GM18508 (cell line): ENCODE measurements around the gene TMEM212.
A peak's percentile ranks its signal among the peaks of the same experiment; 100 is the strongest.

Experiments
- ATAC-seq: cut with Tn5 transposase; IDR thresholded peaks from one replicate; pipeline ENCODE4 v1.9.1; 2021; ENCODE audit warnings: moderate number of reproducible peaks; ENCODE audit not compliant: insufficient read depth, unreplicated experiment

TMEM212 gene

GRCh38 chr3:171842864-171843518, at the start of gene TMEM212:
TSS of gene TMEM212 (plus strand) at chr3:171843349. CDS start at chr3:171843384, 35 bp downstream.
- ATAC-seq = no peak

GRCh38 chr3:171796625-171797264, 46.4 kb upstream of the TMEM212 start:
- no peak for ATAC-seq

GRCh38 chr3:171797265-171797679, 45.9 kb upstream of the TMEM212 start:
- ATAC-seq = no peak

GRCh38 chr3:171797873-171798272, 45.3 kb upstream of the TMEM212 start:
- no peak for ATAC-seq

DNA sequence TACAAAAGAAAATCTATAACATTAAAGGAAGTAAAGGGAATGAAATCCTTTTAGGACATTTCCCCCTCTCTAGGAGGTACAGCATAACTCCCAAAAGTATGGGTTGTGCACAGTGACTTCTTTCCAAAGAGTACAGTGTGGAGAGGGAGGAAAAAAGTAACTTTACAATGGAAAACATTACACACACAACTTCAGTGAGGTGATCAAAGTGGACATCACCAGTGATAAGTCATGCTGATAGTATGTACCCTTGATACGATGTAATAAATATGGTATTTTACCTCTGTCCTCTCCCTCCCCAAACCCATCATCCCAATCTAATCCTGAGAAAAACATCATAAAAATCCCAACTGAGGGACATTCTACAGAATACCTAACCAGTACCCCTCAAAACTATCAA, 43.6 kb upstream of the TMEM212 start:
- ATAC-seq = no peak

- ATAC-seq = no peak
These were observed 41.2 kb upstream of the TMEM212 start for GRCh38 chr3:171801738-171802589.

- no peak for ATAC-seq
These were observed 40.6 kb upstream of the TMEM212 start for GRCh38 chr3:171802590-171802956.

DNA sequence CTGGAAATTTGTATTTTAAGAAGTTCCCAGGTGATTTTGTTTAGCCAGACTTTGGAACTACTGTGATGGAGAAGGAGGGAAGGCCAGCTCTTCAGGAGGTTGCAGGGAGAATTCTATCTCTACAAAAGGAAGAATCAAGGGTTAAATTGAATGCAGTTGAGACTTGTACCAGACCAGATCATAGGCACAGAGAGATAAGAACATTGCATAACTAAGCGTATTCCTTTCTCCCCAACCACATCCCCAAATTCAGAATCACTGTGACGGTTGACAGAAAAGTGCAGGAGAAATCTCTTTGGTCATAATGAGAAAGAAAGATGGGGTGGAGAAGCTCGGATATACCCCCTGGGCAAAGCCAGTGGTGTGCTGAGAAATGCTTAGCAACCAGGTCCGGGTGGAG, 40.1 kb upstream of the TMEM212 start:
- no peak for ATAC-seq

GRCh38 chr3:171804618-171805389, 38.3 kb upstream of the TMEM212 start:
- ATAC-seq = no peak

DNA sequence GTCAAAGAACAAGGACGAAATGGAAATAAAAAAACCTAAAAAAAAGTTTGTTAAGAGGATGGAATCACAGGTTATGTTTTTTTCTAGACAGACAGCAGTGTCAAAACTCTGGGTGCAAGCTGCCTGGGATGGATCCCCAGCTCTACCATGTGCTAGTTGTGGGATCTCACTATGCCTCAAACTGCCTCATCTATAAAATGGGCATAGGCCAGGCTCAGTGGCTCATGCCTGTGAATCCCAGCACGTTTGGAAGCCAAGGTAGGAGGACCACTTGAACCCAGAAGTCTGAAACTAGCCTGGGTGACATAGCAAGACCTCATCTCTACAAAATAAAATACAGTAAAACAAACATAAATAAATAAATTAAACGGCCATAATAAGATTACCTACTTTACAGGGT, 37.5 kb upstream of the TMEM212 start:
- no peak for ATAC-seq

- no peak for ATAC-seq
These were observed 36.7 kb upstream of the TMEM212 start for GRCh38 chr3:171806200-171807128.

GRCh38 chr3:171807129-171807675, 35.9 kb upstream of the TMEM212 start:
- ATAC-seq = no peak

DNA sequence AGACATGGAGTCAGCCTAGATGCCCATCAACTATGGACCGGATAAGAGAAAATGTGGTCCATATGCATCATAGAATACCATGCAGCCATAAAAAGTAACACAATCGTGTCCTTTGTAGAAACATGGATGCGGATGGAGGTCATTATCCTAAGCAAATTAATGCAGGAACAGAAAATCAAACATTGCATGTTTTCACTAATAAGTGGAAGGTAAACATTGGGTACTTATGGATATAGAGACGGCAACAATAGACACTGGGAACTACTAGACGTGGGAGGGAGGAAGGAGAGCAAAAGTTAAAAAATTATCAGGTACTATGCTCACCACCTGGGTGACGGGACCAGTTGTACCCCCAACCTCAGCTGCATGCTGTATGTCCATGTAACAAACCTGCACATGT, 35.3 kb upstream of the TMEM212 start:
- ATAC-seq = no peak

- ATAC-seq = no peak
These were observed 33.6 kb upstream of the TMEM212 start for GRCh38 chr3:171809611-171809860.

DNA sequence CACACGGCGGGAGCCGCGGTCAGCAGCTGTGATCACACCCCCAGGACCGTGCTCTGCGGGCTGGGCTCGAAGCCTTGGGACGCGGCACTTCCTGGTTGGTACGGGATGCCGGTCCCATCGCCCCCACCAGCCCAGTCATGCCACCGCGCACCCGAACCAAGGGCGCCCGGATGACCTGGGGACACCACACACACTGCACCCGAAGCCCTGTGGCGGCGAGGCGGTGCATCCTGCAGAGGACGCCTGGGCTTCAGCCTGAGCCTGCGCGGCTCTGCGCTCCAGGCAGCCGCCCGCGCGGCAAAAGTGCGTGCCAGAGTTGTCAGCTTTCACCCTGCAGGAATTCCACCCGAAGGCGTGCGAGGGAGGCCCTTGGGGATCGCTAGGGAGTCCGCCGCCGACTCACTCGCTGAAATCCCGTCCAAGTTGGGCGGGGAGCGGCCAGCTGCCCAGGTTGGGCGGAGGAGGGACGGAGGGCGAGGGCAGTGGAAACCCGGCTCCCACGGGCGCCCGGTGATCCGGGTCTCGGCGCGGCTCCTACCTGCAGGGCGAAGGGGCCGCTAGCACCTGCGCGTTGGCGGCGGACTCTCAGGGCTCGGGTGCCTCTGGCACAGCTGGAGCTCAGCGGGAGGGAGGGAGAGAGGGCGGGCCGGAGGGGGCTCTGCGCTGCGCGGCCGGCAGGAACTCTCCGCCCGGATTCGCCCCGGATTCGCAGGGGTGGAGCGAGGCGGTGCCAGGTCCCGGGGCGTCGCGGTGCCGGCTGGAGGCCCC, 33.1 kb upstream of the TMEM212 start, which contains the start of gene PLD1:
Gene PLD1, minus strand, starts transcription at position 623 of the 768 bp plus-strand sequence. CDS start 72,432 bp downstream, outside the sequence.
- peak; percentile 27 for ATAC-seq

DNA sequence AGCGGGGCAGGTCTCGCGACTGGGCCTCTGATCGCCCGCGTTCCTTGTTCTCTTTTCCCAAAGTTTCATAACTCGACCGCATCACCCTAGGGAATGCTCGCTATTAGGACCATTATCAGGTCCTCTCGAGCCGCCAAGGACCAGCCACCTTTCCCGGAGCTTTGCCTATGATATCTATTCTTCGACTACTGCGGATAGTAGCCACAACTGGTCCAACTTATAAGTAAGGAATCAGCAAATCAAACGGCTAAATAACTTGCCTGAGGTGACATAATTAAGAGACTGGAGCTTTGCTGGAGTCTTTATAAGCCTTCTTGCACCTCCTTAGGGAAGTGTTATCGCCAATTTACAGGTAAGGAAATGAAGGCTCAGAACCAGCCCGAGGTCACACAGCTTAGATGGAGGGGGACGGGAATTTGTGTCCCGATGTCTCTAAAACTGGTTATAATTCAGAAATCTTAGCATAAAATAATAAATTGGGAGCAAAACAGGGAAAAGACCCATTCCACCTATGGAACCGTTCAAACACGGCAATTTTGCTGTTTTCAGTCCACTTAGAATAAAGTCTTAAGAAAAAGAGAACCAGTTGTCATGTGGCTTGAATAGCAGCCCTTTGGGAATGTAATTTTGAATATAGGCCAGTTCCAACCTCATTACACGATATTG, 32.4 kb upstream of the TMEM212 start:
- no peak for ATAC-seq

GRCh38 chr3:171811295-171811912, 31.7 kb upstream of the TMEM212 start:
- ATAC-seq = no peak

- ATAC-seq = no peak
These were observed 31.2 kb upstream of the TMEM212 start for GRCh38 chr3:171811913-171812335.
